ENCODE results near the gene PDXK.

PDXK gene

GRCh38 chr21:43726686-43727518 lies 8.0 kb downstream of the PDXK start:
- TF ChIP-seq RARB (CRISPR knock-in tag; IDR thresholded peaks at IDR 0.05) (no peak), ESRRG (CRISPR knock-in tag; IDR thresholded peaks at IDR 0.05) (no peak), BACH2 (CRISPR knock-in tag; IDR thresholded peaks at IDR 0.05; ENCODE audit: borderline replicate concordance) (no peak), ZC3H10 (CRISPR knock-in tag; IDR thresholded peaks at IDR 0.05) (no peak), CSRNP3 (CRISPR knock-in tag; IDR thresholded peaks at IDR 0.05) (no peak), CREB5 (CRISPR knock-in tag; IDR thresholded peaks at IDR 0.05; ENCODE audit: low read depth) (no peak), ZFP3 (CRISPR knock-in tag; IDR thresholded peaks at IDR 0.05) (no peak), CSDC2 (CRISPR knock-in tag; IDR thresholded peaks at IDR 0.05) (no peak), TOX (CRISPR knock-in tag; IDR thresholded peaks at IDR 0.05; ENCODE audit: borderline replicate concordance) (no peak), ARNTL (CRISPR knock-in tag; IDR thresholded peaks at IDR 0.05; ENCODE audit: borderline replicate concordance, low read depth) (no peak), ZNF565 (CRISPR knock-in tag; conservative IDR thresholded peaks at IDR 0.05; ENCODE audit: low read depth) (no peak)
- ATAC-seq = no peak

- peak; percentile 2 for ATAC-seq
- TF ChIP-seq ZFP30 (CRISPR knock-in tag; IDR thresholded peaks at IDR 0.05) (no peak), ZFP3 (CRISPR knock-in tag; IDR thresholded peaks at IDR 0.05) (no peak), SNAI2 (CRISPR knock-in tag; IDR thresholded peaks at IDR 0.05) (no peak), GLIS3 (CRISPR knock-in tag; IDR thresholded peaks at IDR 0.05) (no peak), BACH2 (CRISPR knock-in tag; IDR thresholded peaks at IDR 0.05; ENCODE audit: borderline replicate concordance) (no peak), CREB5 (CRISPR knock-in tag; IDR thresholded peaks at IDR 0.05; ENCODE audit: low read depth) (no peak), POU6F1 (CRISPR knock-in tag; IDR thresholded peaks at IDR 0.05; ENCODE audit: borderline replicate concordance, low read depth) (no peak), ZNF8 (CRISPR knock-in tag; IDR thresholded peaks at IDR 0.05) (no peak), ZNF70 (CRISPR knock-in tag; IDR thresholded peaks at IDR 0.05) (no peak), ISL1 (CRISPR knock-in tag; IDR thresholded peaks at IDR 0.05) (no peak), ARNTL (CRISPR knock-in tag; IDR thresholded peaks at IDR 0.05; ENCODE audit: borderline replicate concordance, low read depth) (no peak)
Observed at GRCh38 chr21:43727519-43728153, 8.7 kb downstream of the PDXK start.

GRCh38 chr21:43728154-43728466 lies 9.2 kb downstream of the PDXK start:
- TF ChIP-seq TCF4 (CRISPR knock-in tag; IDR thresholded peaks at IDR 0.05; ENCODE audit: borderline replicate concordance) (no peak), ARNTL (CRISPR knock-in tag; IDR thresholded peaks at IDR 0.05; ENCODE audit: borderline replicate concordance, low read depth) (no peak), GLIS3 (CRISPR knock-in tag; IDR thresholded peaks at IDR 0.05) (no peak), POU6F1 (CRISPR knock-in tag; IDR thresholded peaks at IDR 0.05; ENCODE audit: borderline replicate concordance, low read depth) (no peak), SNAI2 (CRISPR knock-in tag; IDR thresholded peaks at IDR 0.05) (no peak), ZC3H10 (CRISPR knock-in tag; IDR thresholded peaks at IDR 0.05) (no peak), TSHZ2 (CRISPR knock-in tag; IDR thresholded peaks at IDR 0.05) (no peak), ISL1 (CRISPR knock-in tag; IDR thresholded peaks at IDR 0.05) (no peak), CREB5 (CRISPR knock-in tag; IDR thresholded peaks at IDR 0.05; ENCODE audit: low read depth) (no peak), BACH2 (CRISPR knock-in tag; IDR thresholded peaks at IDR 0.05; ENCODE audit: borderline replicate concordance) (no peak), ZFP3 (CRISPR knock-in tag; IDR thresholded peaks at IDR 0.05) (no peak), OSR1 (CRISPR knock-in tag; IDR thresholded peaks at IDR 0.05) (no peak), ESRRG (CRISPR knock-in tag; IDR thresholded peaks at IDR 0.05) (no peak)
- no peak for ATAC-seq

Measured in SK-N-SH treated with all-trans-retinoic acid at 6 μM for 48 hours (cell line).